Endothelial cell of umbilical vein (primary cell): ENCODE measurements around the gene RNF113B.

Source experiments
- CTCF ChIP-seq, 2 donors: IDR thresholded peaks; 1 replicate in 1 of 2; 2 replicates in 1 of 2; pipeline ENCODE4 v1.5.1; 2011; ENCODE audit warnings: low read length in 2 of 2, mild to moderate bottlenecking in 2 of 2, moderate library complexity in 2 of 2, control low read depth in 1 of 2, inconsistent platforms in 1 of 2, low read depth in 1 of 2; ENCODE audit not compliant: insufficient read depth in 1 of 2; ENCODE audit errors: extremely low read depth in 1 of 2
- EZH2 ChIP-seq: IDR thresholded peaks from 2 replicates; pipeline ENCODE4 v1.6.1; 2012; ENCODE audit warnings: borderline replicate concordance, low read depth, mild to moderate bottlenecking, moderate library complexity, low read length, inconsistent platforms; ENCODE audit not compliant: severe bottlenecking
- JUN ChIP-seq: IDR thresholded peaks from 2 replicates; pipeline ENCODE4 v1.6.1; 2011; ENCODE audit warnings: borderline replicate concordance, low read depth; ENCODE audit not compliant: insufficient read length, insufficient read depth
- MYC ChIP-seq: IDR thresholded peaks from one replicate; pipeline ENCODE4 v1.6.1; 2011; ENCODE audit warnings: mild to moderate bottlenecking, low read depth, low read length
- POLR2A ChIP-seq: IDR thresholded peaks from 2 replicates; pipeline ENCODE4 v1.6.1; 2012; ENCODE audit warnings: low read depth, mild to moderate bottlenecking, control low read depth, low read length
- POLR2AphosphoS5 ChIP-seq: IDR thresholded peaks from 2 replicates; pipeline ENCODE4 v1.6.1; 2012; ENCODE audit warnings: low read depth, mild to moderate bottlenecking, control low read depth, low read length, moderate library complexity; ENCODE audit not compliant: insufficient read depth

- TF ChIP-seq POLR2AphosphoS5 = no peak
- no peak for TF ChIP-seq POLR2A
- TF ChIP-seq CTCF (IDR thresholded peaks at IDR 0.05; ENCODE audit: extremely low read depth in 1 of 2, insufficient read depth in 1 of 2, low read depth in 1 of 2, low read length in 2 of 2) = no peak
- TF ChIP-seq MYC = no peak
- no peak for TF ChIP-seq EZH2
- TF ChIP-seq JUN = no peak
These were observed 5.0 kb downstream of the RNF113B start for GRCh38 chr13:98171900-98172589.
